HG02884 (cell line): ENCODE data around the gene TNFSF8.

Source experiments
- ATAC-seq: cut with Tn5 transposase; IDR thresholded peaks from one replicate; pipeline ENCODE4 v1.9.1; 2021; ENCODE audit warnings: mild to moderate bottlenecking, moderate library complexity; ENCODE audit not compliant: unreplicated experiment

The TNFSF8 gene

GRCh38 chr9:114878879-114879564 is 51.4 kb downstream of the TNFSF8 start:
- ATAC-seq, result no peak

- no peak for ATAC-seq
Measured at GRCh38 chr9:114869845-114870244, 60.5 kb downstream of the TNFSF8 start.

- no peak for ATAC-seq
Measured at GRCh38 chr9:114869378-114869777, 61.0 kb downstream of the TNFSF8 start.

GRCh38 chr9:114867327-114867726 is 63.1 kb downstream of the TNFSF8 start:
- no peak for ATAC-seq

GRCh38 chr9:114864471-114864870 is 65.9 kb downstream of the TNFSF8 start:
- no peak for ATAC-seq

GRCh38 chr9:114861922-114862605 is 68.3 kb downstream of the TNFSF8 start:
- no peak for ATAC-seq

- no peak for ATAC-seq
Measured at GRCh38 chr9:114861273-114861672, 69.1 kb downstream of the TNFSF8 start.

GRCh38 chr9:114860187-114860586 is 70.2 kb downstream of the TNFSF8 start:
- peak; percentile 83 for ATAC-seq

GRCh38 chr9:114856942-114857315 is 73.5 kb downstream of the TNFSF8 start:
- no peak for ATAC-seq

GRCh38 chr9:114856215-114856941 is 74.0 kb downstream of the TNFSF8 start:
- no peak for ATAC-seq

GRCh38 chr9:114855488-114855887 is 74.9 kb downstream of the TNFSF8 start:
- no peak for ATAC-seq

GRCh38 chr9:114854736-114855355 is 75.5 kb downstream of the TNFSF8 start:
- no peak for ATAC-seq

- ATAC-seq, result no peak
Measured at GRCh38 chr9:114853071-114853855, 77.1 kb downstream of the TNFSF8 start.

GRCh38 chr9:114852050-114852594 is 78.3 kb downstream of the TNFSF8 start:
- no peak for ATAC-seq

- no peak for ATAC-seq
Measured at GRCh38 chr9:114851306-114851705, 79.1 kb downstream of the TNFSF8 start.
